Neural crest cell (in vitro differentiated cells): ENCODE data around the gene STOML3. TPM values are rescaled to one million over a fixed set of nuclear protein-coding genes. Genes with fewer than 3 reads are reported as not detected.

Experiments used
- DNase-seq: peaks from one replicate; pipeline ENCODE4 v3.0.0; 2021; ENCODE audit warnings: low read depth, mixed read lengths, low spot score
- H3K27ac Mint-ChIP-seq: one replicate; pipeline ENCODE4 v1.8.0; 2021; ENCODE audit warnings: mild to moderate bottlenecking, mixed read lengths; ENCODE audit not compliant: unreplicated experiment
- H3K27me3 Mint-ChIP-seq: 2 replicates; pipeline ENCODE4 v1.8.0; 2021; ENCODE audit warnings: low read depth, mild to moderate bottlenecking, mixed read lengths
- H3K36me3 Mint-ChIP-seq: 2 replicates; pipeline ENCODE4 v1.8.0; 2021; ENCODE audit warnings: low read depth, mild to moderate bottlenecking, mixed read lengths
- H3K4me1 Mint-ChIP-seq: 2 replicates; pipeline ENCODE4 v1.8.0; 2021; ENCODE audit warnings: mixed read lengths
- H3K4me3 Mint-ChIP-seq: one replicate; pipeline ENCODE4 v1.8.0; 2021; ENCODE audit warnings: mild to moderate bottlenecking, mixed read lengths
- H3K9me3 Mint-ChIP-seq: 2 replicates; pipeline ENCODE4 v1.8.0; 2021; ENCODE audit warnings: mixed read lengths
- total RNA-seq: library from RNA; stranded (reverse); gene quantifications from 2 replicates; pipeline ENCODE4 v1.2.1, GENCODE V29; 2021
- TF ChIP-seq, protein P1 (sequence below): fragments of 200-600 bp; sonication (generic); conservative IDR thresholded peaks from 2 replicates; pipeline ENCODE4 v1.5.0; 2021; ENCODE audit warnings: antibody characterized with exemption, mild to moderate bottlenecking

The STOML3 gene
- total RNA-seq, 1 donor from 2014 or later: not detected

GRCh38 chr13:38954844-38955243, 35.8 kb downstream of the STOML3 start:
- Mint-ChIP-seq H3K9me3 (no peaks in the 10 kb centered on the region), H3K4me3 (no peak overlapping the region), H3K27me3 (no peaks in the 10 kb centered on the region), H3K27ac (no peak overlapping the region), H3K4me1 (peaks cover 5% of the 10 kb centered on the region), H3K36me3 (no peaks in the 10 kb centered on the region)
- no peak for DNase-seq
- TF ChIP-seq, protein P1, sequence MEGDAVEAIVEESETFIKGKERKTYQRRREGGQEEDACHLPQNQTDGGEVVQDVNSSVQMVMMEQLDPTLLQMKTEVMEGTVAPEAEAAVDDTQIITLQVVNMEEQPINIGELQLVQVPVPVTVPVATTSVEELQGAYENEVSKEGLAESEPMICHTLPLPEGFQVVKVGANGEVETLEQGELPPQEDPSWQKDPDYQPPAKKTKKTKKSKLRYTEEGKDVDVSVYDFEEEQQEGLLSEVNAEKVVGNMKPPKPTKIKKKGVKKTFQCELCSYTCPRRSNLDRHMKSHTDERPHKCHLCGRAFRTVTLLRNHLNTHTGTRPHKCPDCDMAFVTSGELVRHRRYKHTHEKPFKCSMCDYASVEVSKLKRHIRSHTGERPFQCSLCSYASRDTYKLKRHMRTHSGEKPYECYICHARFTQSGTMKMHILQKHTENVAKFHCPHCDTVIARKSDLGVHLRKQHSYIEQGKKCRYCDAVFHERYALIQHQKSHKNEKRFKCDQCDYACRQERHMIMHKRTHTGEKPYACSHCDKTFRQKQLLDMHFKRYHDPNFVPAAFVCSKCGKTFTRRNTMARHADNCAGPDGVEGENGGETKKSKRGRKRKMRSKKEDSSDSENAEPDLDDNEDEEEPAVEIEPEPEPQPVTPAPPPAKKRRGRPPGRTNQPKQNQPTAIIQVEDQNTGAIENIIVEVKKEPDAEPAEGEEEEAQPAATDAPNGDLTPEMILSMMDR: no peak

DNA sequence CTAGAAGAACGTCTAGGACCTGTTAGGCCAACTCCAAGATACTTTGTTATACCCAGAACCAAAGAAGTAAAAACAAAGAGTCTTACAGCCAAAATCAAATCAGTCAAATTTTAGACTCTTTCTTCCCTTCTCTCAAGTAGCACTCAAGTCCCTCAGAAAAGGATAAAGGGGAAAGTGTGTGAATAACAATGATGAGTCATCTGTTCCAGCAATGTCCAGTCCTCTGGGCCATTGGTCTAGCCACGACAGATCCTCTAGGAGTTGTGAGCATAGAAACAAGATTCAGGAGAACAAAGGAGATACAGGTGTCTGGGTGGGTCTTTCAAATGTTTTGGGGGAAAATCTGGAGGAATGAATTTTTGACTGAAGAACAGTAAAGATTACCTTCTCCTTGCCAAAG, 36.3 kb downstream of the STOML3 start:
- Mint-ChIP-seq H3K4me3 (no peak overlapping the region), H3K36me3 (no peaks in the 10 kb centered on the region), H3K27ac (no peak overlapping the region), H3K4me1 (peaks cover 5% of the 10 kb centered on the region), H3K27me3 (no peaks in the 10 kb centered on the region), H3K9me3 (no peaks in the 10 kb centered on the region)
- TF ChIP-seq, protein P1: no peak
- DNase-seq: no peak

DNA sequence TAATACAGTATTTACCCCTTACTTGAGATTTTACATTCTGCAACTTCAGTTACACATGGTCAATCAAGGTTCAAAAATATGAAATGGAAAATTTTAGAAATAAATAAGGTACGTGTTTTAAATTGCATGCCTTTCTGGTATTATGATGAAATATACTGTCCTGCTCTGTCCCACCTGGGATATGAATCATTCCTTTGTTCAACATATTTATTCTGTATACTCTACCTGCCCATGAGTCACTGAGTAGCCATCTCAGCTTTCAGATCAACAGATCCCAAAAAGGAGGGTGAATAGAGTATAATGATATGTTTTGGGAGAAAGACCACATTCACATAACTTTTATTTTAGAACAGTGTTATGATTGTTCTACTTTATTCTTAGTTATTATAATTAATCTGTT, 37.8 kb downstream of the STOML3 start:
- Mint-ChIP-seq H3K36me3 (no peaks in the 10 kb centered on the region), H3K4me3 (no peak overlapping the region), H3K4me1 (peaks cover 5% of the 10 kb centered on the region), H3K9me3 (no peaks in the 10 kb centered on the region), H3K27ac (no peak overlapping the region), H3K27me3 (no peaks in the 10 kb centered on the region)
- TF ChIP-seq, protein P1: no peak
- no peak for DNase-seq

GRCh38 chr13:38951525-38952313, 38.9 kb downstream of the STOML3 start:
- no peak for DNase-seq
- Mint-ChIP-seq H3K9me3 (no peaks in the 10 kb centered on the region), H3K27me3 (no peaks in the 10 kb centered on the region), H3K4me1 (peaks cover 5% of the 10 kb centered on the region), H3K36me3 (no peaks in the 10 kb centered on the region), H3K4me3 (no peak overlapping the region), H3K27ac (no peak overlapping the region)
- TF ChIP-seq, protein P1: no peak

DNA sequence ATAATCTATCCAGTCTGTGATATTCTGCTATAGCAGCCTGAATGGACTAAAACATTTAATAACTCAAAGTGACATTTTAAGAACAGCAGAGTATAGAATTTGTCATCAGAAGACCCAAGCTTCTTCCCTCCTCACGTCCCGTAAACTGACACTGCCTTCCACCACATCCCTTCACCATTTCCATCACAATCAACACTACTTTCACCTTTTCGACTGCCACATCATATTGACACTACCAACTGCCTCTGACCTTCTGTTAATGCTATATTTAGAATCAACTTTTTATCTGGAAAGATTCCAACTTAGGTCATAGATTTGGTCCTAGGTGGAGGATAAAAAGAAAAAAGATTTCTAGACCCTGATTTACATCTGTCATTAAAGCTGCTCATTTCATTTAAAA, 39.6 kb downstream of the STOML3 start:
- no peaks in the 10 kb centered on the region for H3K27me3 Mint-ChIP-seq
- no peak for DNase-seq
- H3K36me3 Mint-ChIP-seq: no peaks in the 10 kb centered on the region
- no peak overlapping the region for H3K27ac Mint-ChIP-seq
- no peak overlapping the region for H3K4me3 Mint-ChIP-seq
- no peaks in the 10 kb centered on the region for H3K9me3 Mint-ChIP-seq
- TF ChIP-seq, protein P1: no peak
- H3K4me1 Mint-ChIP-seq: peaks cover 5% of the 10 kb centered on the region
